H1 (cell line): ENCODE measurements around the gene NELL2. TPM values are rescaled to one million over a fixed set of nuclear protein-coding genes. Genes with fewer than 3 reads are reported as not detected.

Experiments used
- CTCF ChIA-PET: fragments of 300-600 bp; sonication (Branson Sonifier 250); formaldehyde crosslinking; loops from one replicate; lab custom pipeline; 2021; ENCODE audit not compliant: partially characterized antibody; lab: Charles Lee
- POLR2A ChIA-PET: fragments of 300-600 bp; sonication (Branson Sonifier 250); formaldehyde crosslinking; loops from one replicate; lab custom pipeline; 2021; ENCODE audit warnings: inconsistent platforms; ENCODE audit not compliant: partially characterized antibody; lab: Charles Lee
- DNase-seq, 2 experiments: peaks; one replicate each; pipeline versions ENCODE4 v3.0.0 to v3.0.0-alpha.2; 2010 to 2022; ENCODE audit warnings: low spot score in 2 of 2, low read depth in 1 of 2, mixed read lengths in 1 of 2
- FAIRE-seq: peaks from 2 replicates; lab custom pipeline; 2011; peaks lifted over from hg19 to GRCh38; lab: Jason Lieb, UNC
- H2AFZ ChIP-seq: 2 replicates; pipeline ENCODE4 v1.8.1; 2012; ENCODE audit warnings: low read length, inconsistent platforms
- H2AK5ac ChIP-seq: 2 replicates; pipeline ENCODE4 v1.6.1; 2013; ENCODE audit warnings: low read depth, low read length
- H2BK120ac ChIP-seq: replicated peaks from 2 replicates; pipeline ENCODE3; 2013; ENCODE audit warnings: low read depth, low read length, inconsistent platforms
- H2BK12ac ChIP-seq: 2 replicates; pipeline ENCODE4 v1.6.1; 2013; ENCODE audit warnings: low read depth, low read length
- H2BK15ac ChIP-seq: 2 replicates; pipeline ENCODE4 v1.6.1; 2013; ENCODE audit warnings: low read length
- H2BK20ac ChIP-seq: 2 replicates; pipeline ENCODE4 v1.6.1; 2013; ENCODE audit warnings: low read length
- H2BK5ac ChIP-seq: 2 replicates; pipeline ENCODE4 v1.6.1; 2013; ENCODE audit warnings: low read depth, low read length
- H3K14ac ChIP-seq: 2 replicates; pipeline ENCODE4 v1.6.1; 2013; ENCODE audit warnings: inconsistent platforms; ENCODE audit not compliant: insufficient read length
- H3K18ac ChIP-seq: 2 replicates; pipeline ENCODE4 v1.6.1; 2013; ENCODE audit warnings: low read length; ENCODE audit errors: extremely low read depth
- H3K23ac ChIP-seq: 2 replicates; pipeline ENCODE4 v1.6.1; 2013; ENCODE audit warnings: inconsistent platforms; ENCODE audit not compliant: insufficient read length
- H3K23me2 ChIP-seq: 2 replicates; pipeline ENCODE4 v1.6.1; 2013; ENCODE audit warnings: low read depth, low read length
- H3K27ac ChIP-seq: 2 replicates; pipeline ENCODE4 v1.6.1; 2011; ENCODE audit warnings: low read depth, low read length, inconsistent platforms
- H3K27me3 ChIP-seq, 4 experiments: replicated peaks in 1 of 4; 1 replicate in 1 of 4; 2 replicates in 3 of 4; pipeline versions ENCODE4 v1.6.1 to v1.8.1; 2011 to 2013; ENCODE audit warnings: low read length in 3 of 4, mild to moderate bottlenecking in 3 of 4, inconsistent platforms in 2 of 4, mixed read lengths in 2 of 4, moderate library complexity in 1 of 4; ENCODE audit not compliant: control insufficient read depth in 3 of 4, insufficient read depth in 3 of 4; ENCODE audit errors: extremely low read depth in 1 of 4
- H3K36me3 ChIP-seq, 4 experiments: 2 replicates each; pipeline versions ENCODE4 v1.6.1 to v1.8.1; 2011 to 2013; ENCODE audit warnings: mild to moderate bottlenecking in 4 of 4, low read length in 3 of 4, moderate library complexity in 2 of 4, control low read depth in 1 of 4, inconsistent platforms in 1 of 4; ENCODE audit not compliant: insufficient read depth in 4 of 4, control insufficient read depth in 2 of 4
- H3K4ac ChIP-seq: replicated peaks from 2 replicates; pipeline ENCODE3; 2013; ENCODE audit warnings: low read length, low read depth, mixed read lengths, inconsistent platforms; ENCODE audit not compliant: insufficient read length
- H3K4me1 ChIP-seq, 4 experiments: replicated peaks in 1 of 4; 1 replicate in 1 of 4; 2 replicates in 3 of 4; pipeline versions ENCODE4 v1.6.1 to v1.8.1; 2011 to 2013; ENCODE audit warnings: low read length in 3 of 4, inconsistent platforms in 2 of 4, mixed read lengths in 1 of 4; ENCODE audit not compliant: insufficient read depth in 4 of 4, control insufficient read depth in 3 of 4
- H3K4me2 ChIP-seq, 2 experiments: 2 replicates each; pipeline versions ENCODE4 v1.6.1 to v1.8.1; 2011 to 2013; ENCODE audit warnings: low read depth in 2 of 2, low read length in 2 of 2, control low read depth in 1 of 2, inconsistent platforms in 1 of 2, mild to moderate bottlenecking in 1 of 2; ENCODE audit not compliant: insufficient read depth in 1 of 2
- H3K4me3 ChIP-seq, 4 experiments: fragments of 200-600, 300-600 bp in 1 of 4; sonication (generic), shearing (Covaris generic), sonication (Bioruptor Twin) in 1 of 4; 2 replicates each; pipeline versions ENCODE4 v1.5.1 to v1.8.1; 2011 to 2016; ENCODE audit warnings: low read length in 4 of 4, low read depth in 3 of 4, control low read depth in 2 of 4, inconsistent platforms in 2 of 4, mild to moderate bottlenecking in 2 of 4, mixed read lengths in 1 of 4, moderate library complexity in 1 of 4; ENCODE audit not compliant: insufficient read depth in 2 of 4; ENCODE audit errors: extremely low read depth in 1 of 4
- H3K56ac ChIP-seq: replicated peaks from 2 replicates; pipeline ENCODE3; 2013; ENCODE audit warnings: low read depth, mild to moderate bottlenecking, mixed read lengths, low read length, inconsistent platforms; ENCODE audit not compliant: insufficient read length
- H3K79me1 ChIP-seq: 2 replicates; pipeline ENCODE4 v1.6.1; 2013; ENCODE audit warnings: low read depth, low read length, control low read depth
- H3K79me2 ChIP-seq, 2 experiments: 2 replicates each; pipeline versions ENCODE4 v1.6.1 to v1.8.1; 2012 to 2013; ENCODE audit warnings: low read length in 2 of 2, mild to moderate bottlenecking in 2 of 2, inconsistent platforms in 1 of 2; ENCODE audit not compliant: insufficient read depth in 2 of 2, control insufficient read depth in 1 of 2
- H3K9ac ChIP-seq, 4 experiments: replicated peaks in 1 of 4; 1 replicate in 1 of 4; 2 replicates in 3 of 4; pipeline versions ENCODE4 v1.6.1 to v1.8.1; 2011 to 2013; ENCODE audit warnings: low read depth in 3 of 4, low read length in 3 of 4, control low read depth in 2 of 4, mild to moderate bottlenecking in 2 of 4, moderate library complexity in 2 of 4, inconsistent platforms in 1 of 4; ENCODE audit errors: extremely low read depth in 1 of 4
- H3K9me3 ChIP-seq, 2 experiments: 2 replicates each; pipeline versions ENCODE4 v1.6.1 to v1.8.1; 2012 to 2013; ENCODE audit warnings: mild to moderate bottlenecking in 2 of 2, moderate library complexity in 2 of 2, control low read depth in 1 of 2, inconsistent platforms in 1 of 2, low read depth in 1 of 2, low read length in 1 of 2, mixed read lengths in 1 of 2; ENCODE audit not compliant: insufficient read depth in 2 of 2
- H4K20me1 ChIP-seq, 2 experiments: replicated peaks in 1 of 2; 2 replicates each; pipeline versions ENCODE3 to v1.8.1; 2011 to 2013; ENCODE audit warnings: inconsistent platforms in 2 of 2, low read length in 2 of 2, mild to moderate bottlenecking in 1 of 2; ENCODE audit not compliant: insufficient read depth in 2 of 2, control insufficient read depth in 1 of 2
- H4K5ac ChIP-seq: 2 replicates; pipeline ENCODE4 v1.6.1; 2013; ENCODE audit warnings: low read length, low read depth, mixed read lengths, inconsistent platforms; ENCODE audit not compliant: insufficient read length
- H4K8ac ChIP-seq: 2 replicates; pipeline ENCODE4 v1.8.0; 2013; ENCODE audit warnings: mild to moderate bottlenecking, moderate library complexity, low read length, inconsistent platforms; ENCODE audit not compliant: insufficient read depth; ENCODE audit errors: extremely low read depth
- H4K91ac ChIP-seq: replicated peaks from 2 replicates; pipeline ENCODE3; 2013; ENCODE audit warnings: low read length, mixed read lengths, inconsistent platforms; ENCODE audit not compliant: insufficient read length
- JUND ChIP-seq: IDR thresholded peaks from 2 replicates; pipeline ENCODE4 v1.6.1; 2011; ENCODE audit warnings: mild to moderate bottlenecking, improper control_type of control experiment, low read length
- WGBS, 2 experiments: shearing (Covaris generic) in 1 of 2; methylation state at CpG; one replicate each; pipeline versions ENCODE4 v1.1.6 to v1.1.7; 2013 to 2015; ENCODE audit warnings: low lambda C conversion rate in 2 of 2, mixed read lengths in 2 of 2, inconsistent platforms in 1 of 2, low coverage in 1 of 2, missing lambda C conversion rate in 1 of 2; ENCODE audit not compliant: insufficient replicate concordance in 2 of 2, insufficient coverage in 1 of 2, insufficient read length in 1 of 2; ENCODE audit errors: extremely low coverage in 1 of 2, missing lambda C conversion rate in 1 of 2; 5-methylcytosine and 5-hydroxymethylcytosine counted together
- polyA plus RNA-seq, 7 experiments: library from polyadenylated mRNA; depleted of rRNA in 3 of 7; stranded (reverse) in 5 of 7; unstranded in 2 of 7; fragments of >200 nt in 5 of 7; fragments of 200-250 nt in 2 of 7; gene quantifications; 1 replicate in 5 of 7; 2 replicates in 1 of 7; 4 replicates in 1 of 7; pipeline versions ENCODE4 v1.2.1 to v1.2.3, GENCODE V29; 2011 to 2013; ENCODE audit warnings: missing spikeins in 2 of 7, mixed read lengths in 2 of 7
- total RNA-seq: library from RNA; stranded (reverse); fragmentation: NEBNext Ultra II Directional; extraction: Animal tissue kit (Norgen Biotek cat#: 25700); gene quantifications from 2 replicates; pipeline ENCODE4 v1.2.1, GENCODE V29; 2021
- TF ChIP-seq, protein P1 (sequence below), 3 experiments: IDR thresholded peaks; 1 replicate in 2 of 3; 2 replicates in 1 of 3; pipeline versions ENCODE4 v1.5.1 to v1.6.1; 2011; ENCODE audit warnings: low read length in 3 of 3, mild to moderate bottlenecking in 3 of 3, inconsistent platforms in 2 of 3, low read depth in 1 of 3, moderate library complexity in 1 of 3; ENCODE audit not compliant: insufficient read depth in 1 of 3; ENCODE audit errors: control extremely low read depth in 1 of 3

NELL2 gene
- total and polyA plus RNA-seq, 2 of the 8 experiments (the other 6 are each of a cell fraction or from before 2014, with no cell fraction given) = 54.2 to 56.8 TPM

DNA sequence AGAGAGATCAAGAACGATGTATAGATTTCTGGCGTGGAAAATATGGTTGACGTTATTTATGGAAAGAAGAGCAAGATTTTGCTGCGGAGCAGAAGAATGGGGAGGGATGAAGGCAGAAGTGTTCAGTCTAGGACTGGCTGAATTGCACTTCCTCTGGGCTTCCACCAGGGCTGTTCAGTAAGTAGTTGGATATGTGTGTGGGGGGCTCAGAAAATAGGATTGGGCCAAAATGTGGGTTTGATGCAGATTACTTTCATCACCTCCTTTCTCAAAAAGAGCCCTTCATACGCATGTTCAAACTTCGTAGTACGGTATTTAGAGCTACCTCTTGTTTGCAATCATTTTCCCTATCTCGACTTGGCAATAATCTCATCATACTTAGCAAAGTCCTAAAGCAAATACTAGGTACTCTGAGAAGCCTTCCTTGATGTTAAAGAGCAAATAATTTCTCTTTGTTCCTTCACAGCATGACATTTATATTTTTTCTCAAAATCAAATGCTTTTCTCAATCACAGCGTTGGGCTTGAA lies 349.4 kb downstream of the NELL2 start:
- Histone ChIP-seq H3K79me1 (no peaks in the 10 kb centered on the region), H3K36me3 (no peaks in the 10 kb centered on the region; a peak in 1 of 8 replicates), H3K4me2 (no peak overlapping the region), H2BK12ac (no peak overlapping the region), H4K91ac (no peak overlapping the region), H3K9me3 (no peaks in the 10 kb centered on the region; a peak in 1 of 4 replicates), H2BK120ac (no peak overlapping the region), H3K18ac (no peak overlapping the region), H2BK20ac (no peak overlapping the region), H3K4me1 (peaks cover 0 to 9% (median 3%) of the 10 kb centered on the region in 4 experiments; a peak in 3 of 7 replicates), H3K14ac (no peak overlapping the region), H3K27me3 (no peaks in the 10 kb centered on the region), H3K56ac (no peak overlapping the region), H3K9ac (no peak overlapping the region), H3K23ac (no peak overlapping the region), H3K27ac (no peak overlapping the region), H4K20me1 (no peaks in the 10 kb centered on the region), H3K4me3 (no peak overlapping the region), H3K79me2 (no peaks in the 10 kb centered on the region), H3K23me2 (no peaks in the 10 kb centered on the region; the same call in none of the 2 replicates), H2BK5ac (no peak overlapping the region), H4K5ac (no peak overlapping the region), H2AK5ac (no peak overlapping the region), H2BK15ac (no peak overlapping the region), H2AFZ (no peak overlapping the region), H4K8ac (no peak overlapping the region), H3K4ac (no peak overlapping the region)
- DNase-seq (no peak), FAIRE-seq (no peak)
- TF ChIP-seq, protein P1, sequence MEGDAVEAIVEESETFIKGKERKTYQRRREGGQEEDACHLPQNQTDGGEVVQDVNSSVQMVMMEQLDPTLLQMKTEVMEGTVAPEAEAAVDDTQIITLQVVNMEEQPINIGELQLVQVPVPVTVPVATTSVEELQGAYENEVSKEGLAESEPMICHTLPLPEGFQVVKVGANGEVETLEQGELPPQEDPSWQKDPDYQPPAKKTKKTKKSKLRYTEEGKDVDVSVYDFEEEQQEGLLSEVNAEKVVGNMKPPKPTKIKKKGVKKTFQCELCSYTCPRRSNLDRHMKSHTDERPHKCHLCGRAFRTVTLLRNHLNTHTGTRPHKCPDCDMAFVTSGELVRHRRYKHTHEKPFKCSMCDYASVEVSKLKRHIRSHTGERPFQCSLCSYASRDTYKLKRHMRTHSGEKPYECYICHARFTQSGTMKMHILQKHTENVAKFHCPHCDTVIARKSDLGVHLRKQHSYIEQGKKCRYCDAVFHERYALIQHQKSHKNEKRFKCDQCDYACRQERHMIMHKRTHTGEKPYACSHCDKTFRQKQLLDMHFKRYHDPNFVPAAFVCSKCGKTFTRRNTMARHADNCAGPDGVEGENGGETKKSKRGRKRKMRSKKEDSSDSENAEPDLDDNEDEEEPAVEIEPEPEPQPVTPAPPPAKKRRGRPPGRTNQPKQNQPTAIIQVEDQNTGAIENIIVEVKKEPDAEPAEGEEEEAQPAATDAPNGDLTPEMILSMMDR (IDR thresholded peaks at IDR 0.05; ENCODE audit: control extremely low read depth in 1 of 3, insufficient read depth in 1 of 3, low read depth in 1 of 3, low read length in 3 of 3) = peak; percentile 3 to 40 (median 24); a peak in 2 of 4 replicates
- TF ChIP-seq JUND = no peak
- ChIA-PET POLR2A (no interaction called here), CTCF (interaction anchor here (0.9 to 1.3 kb wide), 3 partner anchors 10 to 29 kb away, joined by 3 to 4 read pairs (median 3); no protein-coding TSS in a partner anchor)
- WGBS, 2 experiments = 93 to 100% methylated on average over 4 to 9 of the region's 9 CpGs
